GM12892 (cell line): Measurements from ENCODE around the gene P4HA2.

Experiments
- POLR2A ChIP-seq: IDR thresholded peaks from 2 replicates; pipeline ENCODE4 v1.6.1; 2011; ENCODE audit warnings: low read depth, low read length, control low read depth
- TAF1 ChIP-seq: IDR thresholded peaks from 2 replicates; pipeline ENCODE4 v1.6.1; 2011; ENCODE audit warnings: low read depth, mild to moderate bottlenecking, control low read depth, low read length, borderline replicate concordance

DNA sequence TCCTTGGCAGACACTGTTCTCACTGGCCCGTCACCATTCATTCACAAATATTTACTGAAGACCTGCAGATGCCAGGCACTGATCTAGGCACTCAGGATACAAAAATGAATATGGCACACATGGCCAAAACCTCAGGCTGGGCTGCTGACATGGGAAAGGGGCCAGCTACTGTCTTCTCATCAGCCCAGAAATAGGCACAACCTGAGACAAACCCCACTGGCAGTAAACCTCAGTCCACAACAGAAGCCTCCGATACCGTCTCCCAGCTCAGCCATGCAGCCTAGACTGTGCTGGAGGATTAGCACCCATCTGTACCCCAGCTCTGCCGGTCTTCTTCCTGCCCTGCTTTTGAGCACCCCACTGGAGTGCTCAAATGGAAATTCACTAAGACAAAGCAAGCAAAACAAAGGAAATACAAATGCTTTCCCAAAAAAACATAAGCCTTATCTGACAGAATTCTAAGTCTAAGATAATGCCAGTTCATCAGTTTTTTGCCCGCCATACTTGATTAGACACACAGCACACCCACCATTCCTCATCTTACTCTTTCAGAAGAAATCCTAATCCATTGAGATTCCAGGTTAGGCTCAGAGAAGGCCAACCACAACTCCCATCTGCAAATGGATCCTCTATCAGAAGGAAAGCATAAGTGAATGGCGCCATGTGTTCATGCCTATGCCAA, 8.2 kb downstream of the P4HA2 start:
- TF ChIP-seq TAF1 (no peak), POLR2A (no peak)
